ENCODE data around the gene A2ML1. TPM values are rescaled to one million over a fixed set of nuclear protein-coding genes. Genes with fewer than 3 reads are reported as not detected.

The A2ML1 gene
- total and polyA plus RNA-seq, 9 donors: 0.07 to 0.80 (median 0.23) TPM; not detected in 1

DNA sequence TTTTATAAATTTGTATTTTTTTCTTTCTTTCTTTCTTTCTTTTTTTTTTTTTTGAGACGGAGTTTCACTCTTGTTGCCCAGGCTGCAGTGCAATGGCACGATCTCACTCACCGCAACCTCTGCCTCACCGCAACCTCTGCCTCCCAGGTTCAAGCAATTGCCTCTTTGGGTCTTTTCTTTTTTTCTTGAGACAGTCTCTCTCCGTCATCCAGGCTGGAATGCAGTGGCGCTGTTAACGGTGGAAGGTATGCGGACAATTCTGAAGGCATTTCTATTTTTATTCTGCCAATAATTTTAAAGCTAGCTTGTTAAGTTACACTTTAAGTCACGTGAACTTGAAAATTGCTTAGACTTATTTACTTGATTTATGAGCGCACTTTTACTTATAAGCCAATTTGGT is 83.1 kb downstream of the A2ML1 start:
- Histone ChIP-seq H3K9me3 (no peaks in the 10 kb centered on the region), H3K36me3 (no peaks in the 10 kb centered on the region), H3K4me3 (no peak overlapping the region), H3K27me3 (no peaks in the 10 kb centered on the region), H3K27ac (no peak overlapping the region), H3K4me1 (ENCODE audit: insufficient read depth) (no peaks in the 10 kb centered on the region)
- TF ChIP-seq EP300 (IDR thresholded peaks at IDR 0.05): no peak
- TF ChIP-seq, protein P1, sequence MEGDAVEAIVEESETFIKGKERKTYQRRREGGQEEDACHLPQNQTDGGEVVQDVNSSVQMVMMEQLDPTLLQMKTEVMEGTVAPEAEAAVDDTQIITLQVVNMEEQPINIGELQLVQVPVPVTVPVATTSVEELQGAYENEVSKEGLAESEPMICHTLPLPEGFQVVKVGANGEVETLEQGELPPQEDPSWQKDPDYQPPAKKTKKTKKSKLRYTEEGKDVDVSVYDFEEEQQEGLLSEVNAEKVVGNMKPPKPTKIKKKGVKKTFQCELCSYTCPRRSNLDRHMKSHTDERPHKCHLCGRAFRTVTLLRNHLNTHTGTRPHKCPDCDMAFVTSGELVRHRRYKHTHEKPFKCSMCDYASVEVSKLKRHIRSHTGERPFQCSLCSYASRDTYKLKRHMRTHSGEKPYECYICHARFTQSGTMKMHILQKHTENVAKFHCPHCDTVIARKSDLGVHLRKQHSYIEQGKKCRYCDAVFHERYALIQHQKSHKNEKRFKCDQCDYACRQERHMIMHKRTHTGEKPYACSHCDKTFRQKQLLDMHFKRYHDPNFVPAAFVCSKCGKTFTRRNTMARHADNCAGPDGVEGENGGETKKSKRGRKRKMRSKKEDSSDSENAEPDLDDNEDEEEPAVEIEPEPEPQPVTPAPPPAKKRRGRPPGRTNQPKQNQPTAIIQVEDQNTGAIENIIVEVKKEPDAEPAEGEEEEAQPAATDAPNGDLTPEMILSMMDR (IDR thresholded peaks at IDR 0.05): no peak
- no peak for TF ChIP-seq POLR2A (IDR thresholded peaks at IDR 0.05)
- intact Hi-C loops (cut with DNase I): no loop called here
- WGBS, 3 donors: 35 to 48% (median 46%) methylated on average over 9 to 10 of the region's 10 CpGs
- no peak for DNase-seq

DNA sequence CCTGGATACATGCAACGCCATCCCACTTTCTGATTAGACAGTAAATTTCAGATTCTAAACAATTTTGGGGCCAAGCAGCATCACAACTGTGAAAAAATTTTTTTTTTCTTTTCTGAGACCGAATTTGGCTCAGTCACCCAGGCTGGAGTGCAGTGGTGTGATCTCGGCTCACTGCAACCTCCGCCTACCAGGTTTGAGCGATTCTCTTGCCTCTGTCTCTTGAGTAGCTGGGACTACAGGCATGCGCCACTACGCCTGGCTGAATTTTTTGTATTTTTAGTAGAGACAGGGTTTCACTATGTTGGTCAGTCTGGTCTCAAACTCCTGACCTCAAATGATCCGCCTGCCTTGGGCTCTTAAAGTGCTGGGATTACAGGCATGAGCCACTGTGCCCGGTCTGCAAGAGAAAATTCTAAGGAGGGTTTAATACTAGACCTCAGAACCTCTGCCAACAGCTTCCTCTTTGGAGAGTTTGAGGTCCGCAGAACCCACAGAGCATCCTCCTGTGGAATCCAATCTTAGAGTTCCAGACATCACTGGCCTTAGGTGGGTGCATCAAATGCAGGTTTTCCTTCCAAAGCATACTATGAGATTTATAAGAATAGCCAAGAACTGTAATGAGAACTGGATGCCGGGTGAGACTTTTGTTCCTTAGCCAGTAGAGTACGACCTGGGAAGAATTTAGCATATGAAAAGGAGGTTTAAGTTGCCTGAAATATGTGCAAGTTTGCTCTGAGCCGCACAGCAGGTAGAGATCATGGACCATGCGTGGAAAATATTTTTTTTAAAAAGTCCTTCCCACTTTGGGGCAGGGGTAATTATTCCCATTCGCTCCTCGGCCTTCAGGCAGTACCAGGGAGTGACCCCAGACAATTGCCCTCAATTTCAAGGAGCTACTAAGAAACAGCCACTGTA is 84.1 kb downstream of the A2ML1 start:
- intact Hi-C loops (cut with DNase I): no loop called here
- H3K27me3 ChIP-seq: no peaks in the 10 kb centered on the region
- no peak overlapping the region for H3K27ac ChIP-seq
- WGBS, 3 donors: 88 to 92% (median 90%) methylated on average over 16 of the region's 16 CpGs
- TF ChIP-seq EP300 (IDR thresholded peaks at IDR 0.05) (no peak), POLR2A (IDR thresholded peaks at IDR 0.05) (no peak)
- TF ChIP-seq, protein P1 (IDR thresholded peaks at IDR 0.05): no peak
- no peaks in the 10 kb centered on the region for H3K36me3 ChIP-seq
- no peak for DNase-seq
- no peaks in the 10 kb centered on the region for H3K4me1 ChIP-seq (ENCODE audit: insufficient read depth)
- H3K4me3 ChIP-seq: no peak overlapping the region
- no peaks in the 10 kb centered on the region for H3K9me3 ChIP-seq

DNA sequence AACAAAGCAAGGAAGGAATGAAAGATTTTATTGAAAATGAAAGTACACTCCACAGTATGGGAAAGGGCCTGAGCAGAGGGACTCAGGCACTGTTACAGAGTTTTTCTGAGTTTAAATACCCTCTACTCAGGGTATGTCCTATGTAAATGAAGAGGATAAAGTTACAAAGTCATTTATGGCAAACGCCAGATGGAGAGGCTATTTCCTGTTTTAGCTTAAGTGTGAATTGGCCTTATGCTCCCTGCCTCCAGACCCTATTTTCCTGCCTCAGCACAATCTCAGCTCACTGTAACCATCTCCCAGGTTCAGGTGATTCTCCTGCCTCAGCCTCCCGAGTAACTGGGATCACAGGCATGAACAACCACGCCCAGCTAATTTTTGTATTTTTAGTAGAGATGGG is 85.1 kb downstream of the A2ML1 start:
- no peaks in the 10 kb centered on the region for H3K36me3 ChIP-seq
- TF ChIP-seq EP300 (IDR thresholded peaks at IDR 0.05): no peak
- intact Hi-C loops (cut with DNase I): no loop called here
- WGBS, 3 donors: 81 to 87% (median 81%) methylated on average over 3 of the region's 3 CpGs
- H3K4me3 ChIP-seq: no peak overlapping the region
- no peak for DNase-seq
- H3K27me3 ChIP-seq: no peaks in the 10 kb centered on the region
- H3K27ac ChIP-seq: no peak overlapping the region
- H3K9me3 ChIP-seq: no peaks in the 10 kb centered on the region
- H3K4me1 ChIP-seq (ENCODE audit: insufficient read depth): no peaks in the 10 kb centered on the region

DNA sequence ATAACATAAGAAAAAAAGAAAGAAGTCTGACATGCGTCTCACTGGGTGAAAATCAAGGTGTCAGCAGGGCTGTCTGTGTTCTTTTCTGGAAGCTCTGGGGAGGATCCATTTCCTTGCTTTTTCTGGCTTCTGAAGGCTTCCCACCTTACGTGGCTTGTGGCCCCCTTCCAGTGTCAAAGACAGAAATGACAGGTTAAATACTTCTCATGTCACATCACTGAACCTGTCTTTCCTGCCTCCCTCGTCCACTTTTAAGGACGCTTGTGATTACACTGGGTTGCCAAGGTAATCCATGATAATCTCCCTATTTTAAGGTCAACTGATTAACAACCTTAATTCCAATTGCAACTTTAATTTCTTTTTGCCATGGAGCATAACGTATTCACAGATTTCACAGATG is 87.3 kb downstream of the A2ML1 start:
- no peak overlapping the region for H3K27ac ChIP-seq
- H3K36me3 ChIP-seq: no peaks in the 10 kb centered on the region
- H3K27me3 ChIP-seq: no peaks in the 10 kb centered on the region
- DNase-seq: no peak
- intact Hi-C loops (cut with DNase I): no loop called here
- no peaks in the 10 kb centered on the region for H3K9me3 ChIP-seq
- H3K4me3 ChIP-seq: no peak overlapping the region
- H3K4me1 ChIP-seq (ENCODE audit: insufficient read depth): peaks cover 4% of the 10 kb centered on the region
- 72 to 87% (median 78%) methylated on average over 5 of the region's 5 CpGs for WGBS, 3 donors
- TF ChIP-seq, protein P1 (IDR thresholded peaks at IDR 0.05): no peak
- no peak for TF ChIP-seq EP300 (IDR thresholded peaks at IDR 0.05)
- TF ChIP-seq POLR2A (IDR thresholded peaks at IDR 0.05): no peak

DNA sequence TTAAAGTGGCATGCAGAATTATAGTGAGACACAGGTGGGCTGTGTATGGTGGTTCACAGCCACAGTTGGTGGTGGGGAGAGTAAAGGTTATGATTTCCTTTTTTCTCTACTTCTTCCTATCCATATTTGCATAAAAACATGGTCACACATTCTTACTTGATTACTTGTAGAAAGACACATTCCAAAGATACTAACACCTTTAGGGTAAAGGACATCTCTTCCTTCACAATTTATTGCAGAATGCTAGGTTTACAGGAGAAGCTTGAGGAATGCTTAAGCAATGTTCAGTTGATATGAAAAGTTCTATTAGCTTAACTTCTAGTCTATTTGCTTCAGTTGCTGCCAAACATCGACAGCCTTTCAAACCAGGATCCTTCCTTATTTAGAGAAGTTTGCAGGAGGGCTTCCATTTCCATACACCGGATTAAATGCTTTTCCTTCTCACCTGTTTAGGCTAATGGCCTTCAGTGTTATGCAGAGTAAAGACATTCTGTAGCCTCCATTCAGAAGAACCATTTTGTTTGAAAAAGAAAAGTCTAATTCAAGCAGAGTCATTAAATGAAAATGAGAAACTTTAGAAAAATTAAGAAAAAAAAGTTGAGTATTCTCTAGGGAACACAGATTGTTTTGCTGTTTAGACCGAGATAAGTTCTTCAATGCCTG is 89.3 kb downstream of the A2ML1 start:
- Histone ChIP-seq H3K36me3 (no peaks in the 10 kb centered on the region), H3K4me1 (ENCODE audit: insufficient read depth) (peaks cover 8% of the 10 kb centered on the region), H3K9me3 (no peaks in the 10 kb centered on the region), H3K27ac (no peak overlapping the region), H3K4me3 (no peak overlapping the region), H3K27me3 (no peaks in the 10 kb centered on the region)
- intact Hi-C loops (cut with DNase I): no loop called here
- TF ChIP-seq, protein P1 (IDR thresholded peaks at IDR 0.05): no peak
- TF ChIP-seq EP300 (IDR thresholded peaks at IDR 0.05): no peak
- no peak for TF ChIP-seq POLR2A (IDR thresholded peaks at IDR 0.05)
- DNase-seq: no peak
- 74 to 80% (median 74%) methylated on average over 3 of the region's 3 CpGs for WGBS, 3 donors
